Measurements from ENCODE around the gene TLX2. TPM values are rescaled to one million over a fixed set of nuclear protein-coding genes. Genes with fewer than 3 reads are reported as not detected.
"Not testable (repeated sequence)": the region's sequence is repeated elsewhere in the genome, so short reads cannot be mapped to it uniquely, and the experiment has no call there.

The TLX2 gene
- total RNA-seq, 3 donors from 2014 or later, result not detected

- peak in 1 of 2 donors; percentile 58 for DNase-seq (ENCODE audit: low spot score in 2 of 2)
- TF ChIP-seq POLR2AphosphoS5 (IDR thresholded peaks at IDR 0.05) (no peak), POLR2A (IDR thresholded peaks at IDR 0.05) (no peak), CTCF (IDR thresholded peaks at IDR 0.05) (no peak)
- Histone ChIP-seq H3K27me3 (no peaks in the 10 kb centered on the region), H3K4me3 (no peak overlapping the region), H3K27ac (peak overlapping the region; percentile 55 to 64), H3K36me3 (no peaks in the 10 kb centered on the region), H3K4me1 (peaks cover 0 to 9% of the 10 kb centered on the region in 2 donors), H3K9me3 (no peaks in the 10 kb centered on the region)
- intact Hi-C loops (cut with DNase I; ENCODE audit: low total_unique reads), result no loop called here
Observed at GRCh38 chr2:74560591-74560990, 46.3 kb downstream of the TLX2 start.

- DNase-seq (ENCODE audit: low spot score in 2 of 2); H3K9me3 ChIP-seq; H3K4me1 ChIP-seq; H3K36me3 ChIP-seq; H3K27me3 ChIP-seq; H3K4me3 ChIP-seq; intact Hi-C loops (cut with DNase I; ENCODE audit: low total_unique reads): not testable (repeated sequence)
- H3K27ac ChIP-seq, result peak overlapping the region; percentile 55 to 64
Observed at GRCh38 chr2:74561022-74561421, 46.8 kb downstream of the TLX2 start.

GRCh38 chr2:74562126-74562775 is 48.0 kb downstream of the TLX2 start:
- intact Hi-C loops (cut with DNase I; ENCODE audit: low total_unique reads), result no loop called here
- TF ChIP-seq POLR2AphosphoS5 (IDR thresholded peaks at IDR 0.05) (no peak), CTCF (IDR thresholded peaks at IDR 0.05) (no peak), POLR2A (IDR thresholded peaks at IDR 0.05) (no peak)
- Histone ChIP-seq H3K4me1 (peaks cover 0 to 9% of the 10 kb centered on the region in 2 donors), H3K27ac (no peak overlapping the region), H3K9me3 (no peaks in the 10 kb centered on the region), H3K4me3 (no peak overlapping the region), H3K27me3 (no peaks in the 10 kb centered on the region), H3K36me3 (no peaks in the 10 kb centered on the region)
- no peak for DNase-seq (ENCODE audit: low spot score in 2 of 2)

GRCh38 chr2:74564222-74564621 is 50.0 kb downstream of the TLX2 start:
- no peak for TF ChIP-seq POLR2AphosphoS5 (IDR thresholded peaks at IDR 0.05)
- no peak for TF ChIP-seq CTCF (IDR thresholded peaks at IDR 0.05)
- no peak for TF ChIP-seq POLR2A (IDR thresholded peaks at IDR 0.05)
- no peaks in the 10 kb centered on the region for H3K27me3 ChIP-seq
- no peak for DNase-seq (ENCODE audit: low spot score in 2 of 2)
- no peak overlapping the region for H3K27ac ChIP-seq
- H3K9me3 ChIP-seq, result no peaks in the 10 kb centered on the region
- no peak overlapping the region for H3K4me3 ChIP-seq
- peaks cover 0 to 9% of the 10 kb centered on the region in 2 donors for H3K4me1 ChIP-seq
- intact Hi-C loops (cut with DNase I; ENCODE audit: low total_unique reads), result no loop called here
- no peaks in the 10 kb centered on the region for H3K36me3 ChIP-seq

- H3K4me1 ChIP-seq, result no peaks in the 10 kb centered on the region
- H3K27me3 ChIP-seq, result no peaks in the 10 kb centered on the region
- DNase-seq (ENCODE audit: low spot score in 2 of 2), result no peak
- intact Hi-C loops (cut with DNase I; ENCODE audit: low total_unique reads), result no loop called here
- no peak overlapping the region for H3K27ac ChIP-seq
- H3K4me3 ChIP-seq, result no peak overlapping the region
- TF ChIP-seq POLR2AphosphoS5 (IDR thresholded peaks at IDR 0.05) (no peak), CTCF (IDR thresholded peaks at IDR 0.05) (no peak), POLR2A (IDR thresholded peaks at IDR 0.05) (no peak)
- H3K36me3 ChIP-seq, result no peaks in the 10 kb centered on the region
- H3K9me3 ChIP-seq, result no peaks in the 10 kb centered on the region
Observed at GRCh38 chr2:74566076-74566753, 52.0 kb downstream of the TLX2 start.

Measured in breast epithelium (tissue), 4 donors.